NCI-H524 treated with DMSO at 0.1 percent for 48 hours (cell line): ENCODE measurements around the gene OR5T1.

ENCODE experiments used
- DNase-seq: peaks from one replicate; lab custom pipeline; 2025; lab: John Stamatoyannopoulos, UW

OR5T1 gene

GRCh38 chr11:56273854-56274253 is at the start of gene OR5T1:
Gene OR5T1, plus strand, starts transcription at chr11:56274154. Its CDS starts 1,485 bp downstream, at chr11:56275639.
- DNase-seq: no peak

GRCh38 chr11:56234155-56234554 is 39.8 kb upstream of the OR5T1 start, which contains the start of gene OR5T2:
Gene OR5T2, minus strand, starts transcription at chr11:56234255. Its CDS starts 1,193 bp downstream, at chr11:56233062.
- no peak for DNase-seq

GRCh38 chr11:56251954-56252353 is 22.0 kb upstream of the OR5T1 start, which contains the start of gene OR5T3:
Gene OR5T3, plus strand, starts transcription at chr11:56252254. Its CDS starts 0 bp downstream, at chr11:56252254.
- no peak for DNase-seq

GRCh38 chr11:56271092-56271491 is 2.9 kb upstream of the OR5T1 start:
- DNase-seq: no peak

- no peak for DNase-seq
Observed at GRCh38 chr11:56292154-56292553, 18.2 kb downstream of the OR5T1 start, which contains the start of gene OR8H1. Gene OR8H1, minus strand, starts transcription at chr11:56292254. Its CDS starts 1,192 bp downstream, at chr11:56291062.

GRCh38 chr11:56296898-56297297 is 22.9 kb downstream of the OR5T1 start:
- no peak for DNase-seq

GRCh38 chr11:56307836-56308235 is 33.9 kb downstream of the OR5T1 start:
- DNase-seq: no peak

GRCh38 chr11:56314844-56315243 is 40.9 kb downstream of the OR5T1 start, which contains the start of gene OR8K3:
Gene OR8K3, plus strand, starts transcription at chr11:56315144. Its CDS starts 3,163 bp downstream, at chr11:56318307.
- DNase-seq: no peak
